ENCODE measurements around the gene BIN1. TPM values are rescaled to one million over a fixed set of nuclear protein-coding genes. Genes with fewer than 3 reads are reported as not detected.

The BIN1 gene
- total RNA-seq, 2 experiments from 2014 or later, result 1.5 to 14.1 TPM

- Histone ChIP-seq H3K27ac (ENCODE audit: low read depth, low read length, poor library complexity, severe bottlenecking) (no peak overlapping the region), H3K4me3 (ENCODE audit: low read depth, low read length, poor library complexity, severe bottlenecking) (no peak overlapping the region), H3K4me1 (ENCODE audit: insufficient read depth, low read length, poor library complexity, severe bottlenecking) (peaks cover 13% of the 10 kb centered on the region), H3K4me2 (ENCODE audit: low read length) (no peak overlapping the region), H2AFZ (ENCODE audit: low read length) (no peak overlapping the region), H3K79me2 (ENCODE audit: insufficient read depth, low read depth, low read length) (no peaks in the 10 kb centered on the region), H3K9me3 (ENCODE audit: low read length) (no peaks in the 10 kb centered on the region), H4K20me1 (ENCODE audit: insufficient read depth, low read length) (no peaks in the 10 kb centered on the region), H3K9me2 (ENCODE audit: insufficient read depth, low read length) (no peaks in the 10 kb centered on the region), H3K36me3 (ENCODE audit: insufficient read depth, low read length) (no peaks in the 10 kb centered on the region)
- ChIA-PET CTCF (ENCODE audit: unreplicated experiment) (interaction anchor here (0.6 kb wide), 1 partner anchor 9 kb away, joined by 5 read pairs; no protein-coding TSS in a partner anchor), POLR2A (interaction anchor here (0.6 kb wide), 1 partner anchor 37 kb away, joined by 7 read pairs; no protein-coding TSS in a partner anchor)
- BruUV-seq (replicated peaks), result no TSS peak
- TF ChIP-seq EZH2phosphoT487 (IDR thresholded peaks at IDR 0.05; ENCODE audit: borderline replicate concordance, low read depth, low read length), result no peak
- no peak for TF ChIP-seq CTCF (conservative IDR thresholded peaks at IDR 0.05; ENCODE audit: low read length)
- DNase-seq (ENCODE audit: low spot score), result no peak
- intact Hi-C loops (cut with micrococcal nuclease; ENCODE audit: unreplicated experiment), result no loop called here
These were observed 16.5 kb downstream of the BIN1 start for GRCh38 chr2:127090281-127091120.

GRCh38 chr2:127089478-127090235, 17.3 kb downstream of the BIN1 start:
- no peaks in the 10 kb centered on the region for H3K36me3 ChIP-seq (ENCODE audit: insufficient read depth, low read length)
- no peaks in the 10 kb centered on the region for H4K20me1 ChIP-seq (ENCODE audit: insufficient read depth, low read length)
- POLR2A ChIA-PET, result no interaction called here
- no peaks in the 10 kb centered on the region for H3K9me2 ChIP-seq (ENCODE audit: insufficient read depth, low read length)
- intact Hi-C loops (cut with micrococcal nuclease; ENCODE audit: unreplicated experiment), result no loop called here
- TF ChIP-seq CTCF (conservative IDR thresholded peaks at IDR 0.05; ENCODE audit: low read length) (no peak), EZH2phosphoT487 (IDR thresholded peaks at IDR 0.05; ENCODE audit: borderline replicate concordance, low read depth, low read length) (no peak)
- no peaks in the 10 kb centered on the region for H3K9me3 ChIP-seq (ENCODE audit: low read length)
- H3K4me1 ChIP-seq (ENCODE audit: insufficient read depth, low read length, poor library complexity, severe bottlenecking), result peaks cover 14% of the 10 kb centered on the region
- DNase-seq (ENCODE audit: low spot score), result no peak
- CTCF ChIA-PET (ENCODE audit: unreplicated experiment), result no interaction called here
- H3K4me2 ChIP-seq (ENCODE audit: low read length), result no peak overlapping the region
- no TSS peak for BruUV-seq (replicated peaks)
- H3K27ac ChIP-seq (ENCODE audit: low read depth, low read length, poor library complexity, severe bottlenecking), result no peak overlapping the region
- H2AFZ ChIP-seq (ENCODE audit: low read length), result no peak overlapping the region
- H3K4me3 ChIP-seq (ENCODE audit: low read depth, low read length, poor library complexity, severe bottlenecking), result no peak overlapping the region
- no peaks in the 10 kb centered on the region for H3K79me2 ChIP-seq (ENCODE audit: insufficient read depth, low read depth, low read length)
